GM23248 (cell line): ENCODE measurements around the gene OPRPN. TPM values are rescaled to one million over a fixed set of nuclear protein-coding genes. Genes with fewer than 3 reads are reported as not detected.

ENCODE experiments used
- DNase-seq: peaks from one replicate; pipeline ENCODE4 v3.0.0-alpha.2; 2015
- H2AFZ ChIP-seq: fragments of 200-600 bp; sonication (generic); 2 replicates; pipeline ENCODE4 v1.6.1; 2016; ENCODE audit warnings: antibody characterized with exemption
- H3F3A ChIP-seq: fragments of 200-600 bp; sonication (generic); 2 replicates; pipeline ENCODE4 v1.6.1; 2016; ENCODE audit warnings: mild to moderate bottlenecking, antibody characterized with exemption, mixed run types; ENCODE audit not compliant: insufficient read depth
- H3K27ac ChIP-seq: fragments of 200-600 bp; sonication (generic); 2 replicates; pipeline ENCODE4 v1.5.1; 2016; ENCODE audit warnings: mild to moderate bottlenecking
- H3K27me3 ChIP-seq: fragments of 200-600 bp; sonication (generic); replicated peaks from 2 replicates; pipeline ENCODE4 v1.6.1; 2016; ENCODE audit warnings: mild to moderate bottlenecking; ENCODE audit not compliant: insufficient read depth
- H3K36me3 ChIP-seq: fragments of 200-600 bp; sonication (generic); 2 replicates; pipeline ENCODE4 v1.6.1; 2016; ENCODE audit warnings: low read depth, mild to moderate bottlenecking
- H3K4me1 ChIP-seq: fragments of 200-600 bp; sonication (generic); 2 replicates; pipeline ENCODE4 v1.6.1; 2016; ENCODE audit warnings: mild to moderate bottlenecking; ENCODE audit not compliant: insufficient read depth
- H3K4me2 ChIP-seq: fragments of 200-600 bp; sonication (generic); one replicate; pipeline ENCODE4 v1.6.1; 2016; ENCODE audit warnings: mild to moderate bottlenecking; ENCODE audit not compliant: unreplicated experiment
- H3K4me3 ChIP-seq: fragments of 200-600 bp; sonication (generic); 2 replicates; pipeline ENCODE4 v1.5.1; 2016; ENCODE audit warnings: mild to moderate bottlenecking
- H3K79me2 ChIP-seq: fragments of 200-600 bp; sonication (generic); 2 replicates; pipeline ENCODE4 v1.6.1; 2016; ENCODE audit warnings: mild to moderate bottlenecking; ENCODE audit not compliant: insufficient read depth
- H3K9ac ChIP-seq: fragments of 200-600 bp; sonication (generic); 2 replicates; pipeline ENCODE4 v1.6.1; 2016; ENCODE audit warnings: mild to moderate bottlenecking
- H3K9me2 ChIP-seq: fragments of 200-600 bp; sonication (generic); 2 replicates; pipeline ENCODE4 v1.6.1; 2016; ENCODE audit warnings: mixed run types, mild to moderate bottlenecking, moderate library complexity; ENCODE audit not compliant: insufficient read depth
- H3K9me3 ChIP-seq: fragments of 200-600 bp; sonication (generic); one replicate; pipeline ENCODE4 v1.6.1; 2017; ENCODE audit warnings: low read depth
- H4K20me1 ChIP-seq: fragments of 200-600 bp; sonication (generic); 2 replicates; pipeline ENCODE4 v1.6.0; 2016; ENCODE audit not compliant: insufficient read depth
- EZH2 ChIP-seq: fragments of 200-600 bp; sonication (generic); IDR thresholded peaks from 2 replicates; pipeline ENCODE4 v1.6.1; 2018; ENCODE audit warnings: antibody characterized with exemption, mild to moderate bottlenecking; ENCODE audit not compliant: insufficient read depth, poor library complexity, severe bottlenecking
- EZH2phosphoT487 ChIP-seq: fragments of 200-600 bp; sonication (generic); IDR thresholded peaks from 2 replicates; pipeline ENCODE4 v1.6.1; 2018; ENCODE audit warnings: antibody characterized with exemption, moderate library complexity, mild to moderate bottlenecking, low read depth; ENCODE audit not compliant: insufficient read depth
- WGBS, 2 experiments: methylation state at CpG; one replicate each; pipeline ENCODE4 v1.1.6; 2015 to 2017; ENCODE audit warnings: low lambda C conversion rate in 2 of 2, low coverage in 1 of 2; ENCODE audit errors: missing lambda C conversion rate in 2 of 2; 5-methylcytosine and 5-hydroxymethylcytosine counted together
- in situ Hi-C: fragments of 300-500 bp; cut with MboI; formaldehyde crosslinking; loops from 2 replicates; pipeline ENCODE4 v1.15.0; 2020
- polyA plus RNA-seq: library from polyadenylated mRNA; unstranded; fragments of >200 nt; fragmentation: Nextera tagmentation; extraction: Ambion mirVana; gene quantifications from 2 replicates; pipeline ENCODE4 v1.2.1, GENCODE V29; 2016
- total RNA-seq: library from RNA; depleted of rRNA; stranded (reverse); fragments of >200 nt; shearing (Covaris generic); gene quantifications from 2 replicates; pipeline ENCODE4 v1.2.3, GENCODE V29; 2014; rRNA removed

The OPRPN gene
- total and polyA plus RNA-seq, 2 experiments from 2014 or later = not detected

DNA sequence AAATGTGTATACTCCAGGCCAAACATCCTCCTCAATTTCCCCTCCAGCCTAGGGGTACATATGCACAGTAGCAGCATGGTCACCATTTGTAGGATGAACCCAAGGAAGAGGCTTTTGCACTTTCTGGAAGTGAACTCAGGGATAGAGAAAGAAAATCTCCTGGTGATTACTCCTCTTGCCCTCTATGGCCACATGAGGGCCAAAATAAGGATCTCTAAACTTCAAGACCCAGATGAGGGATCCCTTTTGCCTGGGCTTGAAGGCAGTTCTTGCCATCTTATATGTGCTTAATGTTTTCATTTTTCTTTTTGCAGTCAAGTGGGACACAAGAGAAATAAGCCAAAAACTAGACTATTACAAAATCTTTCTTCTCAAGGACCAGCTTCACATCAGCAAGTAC lies 44.7 kb downstream of the OPRPN start:
- H3F3A ChIP-seq = no peaks in the 10 kb centered on the region
- no peak overlapping the region for H3K4me3 ChIP-seq
- H3K9me3 ChIP-seq = no peaks in the 10 kb centered on the region
- no peaks in the 10 kb centered on the region for H3K36me3 ChIP-seq
- no peak for DNase-seq
- no peak overlapping the region for H3K4me2 ChIP-seq
- H3K9ac ChIP-seq = no peak overlapping the region
- H2AFZ ChIP-seq = no peak overlapping the region
- H3K9me2 ChIP-seq = no peaks in the 10 kb centered on the region
- H3K27ac ChIP-seq = no peak overlapping the region
- no peaks in the 10 kb centered on the region for H3K4me1 ChIP-seq
- TF ChIP-seq EZH2phosphoT487 (no peak), EZH2 (no peak)
- no peaks in the 10 kb centered on the region for H3K27me3 ChIP-seq
- no peaks in the 10 kb centered on the region for H4K20me1 ChIP-seq
- no peaks in the 10 kb centered on the region for H3K79me2 ChIP-seq
- in situ Hi-C loops = no loop called here

DNA sequence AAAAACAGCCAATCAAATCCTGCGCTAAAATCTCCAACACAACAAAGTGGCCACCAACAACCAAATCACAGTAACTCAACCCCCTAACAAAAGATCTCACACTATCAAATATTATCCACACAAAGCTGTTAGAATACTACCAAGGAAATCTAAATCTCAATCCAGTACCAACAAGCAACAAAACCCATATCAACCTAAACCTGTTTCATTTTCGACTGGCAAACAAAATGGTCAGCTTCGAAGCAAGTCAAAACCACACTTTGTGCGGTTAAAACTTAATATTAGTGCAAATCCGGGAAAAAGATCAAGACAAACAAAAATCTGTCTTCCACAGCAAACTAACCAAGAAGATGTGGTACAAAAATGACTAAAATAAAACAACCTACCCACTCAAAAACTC lies 45.6 kb downstream of the OPRPN start:
- Histone ChIP-seq H3K9me2 (no peaks in the 10 kb centered on the region), H2AFZ (no peak overlapping the region), H3K27me3 (no peaks in the 10 kb centered on the region), H3K36me3 (no peaks in the 10 kb centered on the region), H3K9me3 (no peaks in the 10 kb centered on the region), H4K20me1 (no peaks in the 10 kb centered on the region), H3K79me2 (no peaks in the 10 kb centered on the region), H3K27ac (no peak overlapping the region), H3K4me3 (no peak overlapping the region), H3F3A (no peaks in the 10 kb centered on the region), H3K4me2 (no peak overlapping the region), H3K9ac (no peak overlapping the region), H3K4me1 (no peaks in the 10 kb centered on the region)
- DNase-seq = no peak
- TF ChIP-seq EZH2 (no peak), EZH2phosphoT487 (no peak)
- in situ Hi-C loops = no loop called here
- 35 to 36% methylated on average over 5 of the region's 5 CpGs for WGBS, 2 experiments

DNA sequence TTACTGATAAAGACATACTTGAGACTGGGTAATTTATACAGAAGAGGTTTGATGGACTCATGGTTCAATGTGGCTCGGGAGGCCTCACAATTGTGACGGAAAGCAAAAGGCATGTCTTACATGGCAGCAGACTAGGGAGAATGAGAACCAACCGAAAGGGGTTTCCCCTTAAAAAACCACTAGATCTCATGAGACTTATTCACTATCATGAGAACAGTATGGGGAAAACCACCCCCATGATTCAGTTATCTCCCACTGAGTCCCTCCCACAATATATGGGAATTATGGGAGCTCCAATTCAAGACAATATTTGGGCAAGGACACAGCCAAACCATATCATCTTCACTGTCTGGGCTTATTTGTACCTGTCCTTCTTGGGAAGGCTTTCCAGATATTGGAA lies 51.5 kb downstream of the OPRPN start:
- Histone ChIP-seq H3K79me2 (no peaks in the 10 kb centered on the region), H3K4me1 (no peaks in the 10 kb centered on the region), H3K27ac (no peak overlapping the region), H3K9me3 (no peaks in the 10 kb centered on the region), H3K9ac (no peak overlapping the region), H4K20me1 (no peaks in the 10 kb centered on the region), H2AFZ (no peak overlapping the region), H3K9me2 (no peaks in the 10 kb centered on the region), H3K36me3 (no peaks in the 10 kb centered on the region), H3K27me3 (no peaks in the 10 kb centered on the region), H3F3A (no peaks in the 10 kb centered on the region), H3K4me3 (no peak overlapping the region), H3K4me2 (no peak overlapping the region)
- DNase-seq = no peak
- in situ Hi-C loops = no loop called here
- TF ChIP-seq EZH2 (no peak), EZH2phosphoT487 (no peak)
- 31 to 46% methylated on average over 3 of the region's 3 CpGs for WGBS, 2 experiments

DNA sequence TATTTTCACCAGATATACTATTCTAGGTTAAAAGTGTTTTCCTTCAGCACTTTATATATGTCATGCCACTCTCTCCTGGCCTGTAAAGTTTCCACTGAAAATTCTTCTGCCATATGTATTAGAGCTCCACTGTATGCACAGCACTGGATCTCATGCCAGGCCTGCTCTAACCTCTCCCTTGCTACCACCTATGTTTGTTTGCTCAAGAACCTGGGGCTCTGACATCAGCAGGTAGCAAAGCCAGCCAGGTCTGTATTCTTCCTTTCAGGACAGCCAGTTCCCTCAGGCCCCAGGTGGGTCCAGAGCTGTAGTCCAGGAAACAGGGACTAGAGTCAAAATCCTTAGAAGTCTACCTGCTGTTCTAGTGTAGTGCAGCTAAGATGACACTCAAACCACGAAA lies 55.2 kb downstream of the OPRPN start:
- 0 to 10% methylated on average over 1 of the region's 1 CpG for WGBS, 2 experiments
- H3K27ac ChIP-seq = no peak overlapping the region
- no peaks in the 10 kb centered on the region for H3F3A ChIP-seq
- DNase-seq = no peak
- no peak overlapping the region for H3K4me3 ChIP-seq
- H3K9ac ChIP-seq = no peak overlapping the region
- no peak overlapping the region for H3K4me2 ChIP-seq
- TF ChIP-seq EZH2phosphoT487 (no peak), EZH2 (no peak)
- H3K4me1 ChIP-seq = no peaks in the 10 kb centered on the region
- H3K79me2 ChIP-seq = no peaks in the 10 kb centered on the region
- H2AFZ ChIP-seq = no peak overlapping the region
- in situ Hi-C loops = no loop called here
- H3K9me2 ChIP-seq = no peaks in the 10 kb centered on the region
- no peaks in the 10 kb centered on the region for H3K36me3 ChIP-seq
- H3K9me3 ChIP-seq = no peaks in the 10 kb centered on the region
- no peaks in the 10 kb centered on the region for H4K20me1 ChIP-seq
- H3K27me3 ChIP-seq = no peaks in the 10 kb centered on the region

Other genes starting within 250 kb of the OPRPN start
- not detected in 2 replicates for gene PRR27, start 243.7 kb upstream of the OPRPN start, total RNA-seq
- gene PRR27, start 243.7 kb upstream of the OPRPN start, polyA plus RNA-seq = not detected in 2 replicates
- gene ODAM, start 202.2 kb upstream of the OPRPN start, total RNA-seq = not detected in 2 replicates
- gene ODAM, start 202.2 kb upstream of the OPRPN start, polyA plus RNA-seq = not detected in 2 replicates
- gene FDCSP, start 171.8 kb upstream of the OPRPN start, total RNA-seq = not detected in 2 replicates
- not detected in 2 replicates for gene FDCSP, start 171.8 kb upstream of the OPRPN start, polyA plus RNA-seq
- gene CSN3, start 155.3 kb upstream of the OPRPN start, total RNA-seq = not detected in 2 replicates
- gene CSN3, start 155.3 kb upstream of the OPRPN start, polyA plus RNA-seq = not detected in 2 replicates
- not detected in 2 replicates for gene CABS1, start 63.0 kb upstream of the OPRPN start, total RNA-seq
- gene CABS1, start 63.0 kb upstream of the OPRPN start, polyA plus RNA-seq = not detected in 2 replicates
- not detected in 2 replicates for gene SMR3A, start 37.2 kb upstream of the OPRPN start, total RNA-seq
- not detected in 2 replicates for gene SMR3A, start 37.2 kb upstream of the OPRPN start, polyA plus RNA-seq
- not detected in 2 replicates for gene SMR3B, start 14.8 kb upstream of the OPRPN start, total RNA-seq
- gene SMR3B, start 14.8 kb upstream of the OPRPN start, polyA plus RNA-seq = not detected in 2 replicates
- not detected in 2 replicates for gene MUC7, start 74.3 kb downstream of the OPRPN start, total RNA-seq
- gene MUC7, start 74.3 kb downstream of the OPRPN start, polyA plus RNA-seq = not detected in 2 replicates
- gene AMTN, start 120.6 kb downstream of the OPRPN start, total RNA-seq = not detected in 2 replicates
- not detected in 2 replicates for gene AMTN, start 120.6 kb downstream of the OPRPN start, polyA plus RNA-seq
- not detected in 2 replicates for gene AMBN, start 194.3 kb downstream of the OPRPN start, total RNA-seq
- gene AMBN, start 194.3 kb downstream of the OPRPN start, polyA plus RNA-seq = not detected in 2 replicates
- not detected in 2 replicates for gene ENAM, start 230.8 kb downstream of the OPRPN start, total RNA-seq
- gene ENAM, start 230.8 kb downstream of the OPRPN start, polyA plus RNA-seq = not detected in 2 replicates